ENCODE measurements around the gene CD36. TPM values are rescaled to one million over a fixed set of nuclear protein-coding genes. Genes with fewer than 3 reads are reported as not detected.

The CD36 gene
- total RNA-seq, 1 donor from 2014 or later: 1,018 TPM

- no peak for DNase-seq
- Histone ChIP-seq H3K27ac (replicated peaks) (peak overlapping the region; percentile 85), H3K9me3 (replicated peaks) (no peaks in the 10 kb centered on the region), H3K27me3 (ENCODE audit: low read depth) (no peaks in the 10 kb centered on the region), H3K36me3 (no peaks in the 10 kb centered on the region), H3K4me1 (peaks cover 70% of the 10 kb centered on the region), H3K4me3 (peak overlapping the region; percentile 63)
- TF ChIP-seq, protein P1, sequence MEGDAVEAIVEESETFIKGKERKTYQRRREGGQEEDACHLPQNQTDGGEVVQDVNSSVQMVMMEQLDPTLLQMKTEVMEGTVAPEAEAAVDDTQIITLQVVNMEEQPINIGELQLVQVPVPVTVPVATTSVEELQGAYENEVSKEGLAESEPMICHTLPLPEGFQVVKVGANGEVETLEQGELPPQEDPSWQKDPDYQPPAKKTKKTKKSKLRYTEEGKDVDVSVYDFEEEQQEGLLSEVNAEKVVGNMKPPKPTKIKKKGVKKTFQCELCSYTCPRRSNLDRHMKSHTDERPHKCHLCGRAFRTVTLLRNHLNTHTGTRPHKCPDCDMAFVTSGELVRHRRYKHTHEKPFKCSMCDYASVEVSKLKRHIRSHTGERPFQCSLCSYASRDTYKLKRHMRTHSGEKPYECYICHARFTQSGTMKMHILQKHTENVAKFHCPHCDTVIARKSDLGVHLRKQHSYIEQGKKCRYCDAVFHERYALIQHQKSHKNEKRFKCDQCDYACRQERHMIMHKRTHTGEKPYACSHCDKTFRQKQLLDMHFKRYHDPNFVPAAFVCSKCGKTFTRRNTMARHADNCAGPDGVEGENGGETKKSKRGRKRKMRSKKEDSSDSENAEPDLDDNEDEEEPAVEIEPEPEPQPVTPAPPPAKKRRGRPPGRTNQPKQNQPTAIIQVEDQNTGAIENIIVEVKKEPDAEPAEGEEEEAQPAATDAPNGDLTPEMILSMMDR (IDR thresholded peaks at IDR 0.05; ENCODE audit: borderline replicate concordance): no peak
- intact Hi-C loops (cut with micrococcal nuclease): no loop called here
These were observed 2.4 kb upstream of the CD36 start for GRCh38 chr7:80635998-80636397.

DNA sequence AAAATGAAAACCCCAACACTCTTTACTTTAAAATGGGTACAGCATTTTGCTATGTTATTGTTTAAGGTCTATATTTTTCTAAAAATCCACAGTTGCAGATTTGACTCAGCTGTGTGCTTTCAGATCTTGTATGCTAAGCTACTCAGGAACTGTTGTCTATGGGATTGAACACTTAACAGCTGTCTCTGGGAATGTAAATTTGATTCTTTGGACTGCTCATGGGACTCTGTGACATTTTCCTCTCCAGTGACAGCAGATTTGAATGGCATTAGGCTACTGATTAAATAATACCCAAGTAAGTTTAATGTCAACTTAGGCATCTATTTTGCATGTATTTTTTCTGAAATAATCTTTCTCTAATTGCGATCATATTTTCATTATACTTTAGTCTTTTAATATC lies 1.7 kb upstream of the CD36 start:
- DNase-seq: no peak
- H3K27me3 ChIP-seq (ENCODE audit: low read depth): no peaks in the 10 kb centered on the region
- intact Hi-C loops (cut with micrococcal nuclease): no loop called here
- TF ChIP-seq, protein P1 (IDR thresholded peaks at IDR 0.05; ENCODE audit: borderline replicate concordance): no peak
- peak overlapping the region; percentile 63 for H3K4me3 ChIP-seq
- H3K27ac ChIP-seq (replicated peaks): peak overlapping the region; percentile 85
- H3K36me3 ChIP-seq: no peaks in the 10 kb centered on the region
- peaks cover 70% of the 10 kb centered on the region for H3K4me1 ChIP-seq
- H3K9me3 ChIP-seq (replicated peaks): no peaks in the 10 kb centered on the region

GRCh38 chr7:80637454-80637853 lies 988 bp upstream of the CD36 start:
- Histone ChIP-seq H3K27ac (replicated peaks) (peak overlapping the region; percentile 85), H3K4me3 (peak overlapping the region; percentile 63), H3K9me3 (replicated peaks) (no peaks in the 10 kb centered on the region), H3K27me3 (ENCODE audit: low read depth) (no peaks in the 10 kb centered on the region), H3K4me1 (peaks cover 70% of the 10 kb centered on the region), H3K36me3 (no peaks in the 10 kb centered on the region)
- TF ChIP-seq, protein P1 (IDR thresholded peaks at IDR 0.05; ENCODE audit: borderline replicate concordance): no peak
- DNase-seq: no peak
- intact Hi-C loops (cut with micrococcal nuclease): no loop called here

DNA sequence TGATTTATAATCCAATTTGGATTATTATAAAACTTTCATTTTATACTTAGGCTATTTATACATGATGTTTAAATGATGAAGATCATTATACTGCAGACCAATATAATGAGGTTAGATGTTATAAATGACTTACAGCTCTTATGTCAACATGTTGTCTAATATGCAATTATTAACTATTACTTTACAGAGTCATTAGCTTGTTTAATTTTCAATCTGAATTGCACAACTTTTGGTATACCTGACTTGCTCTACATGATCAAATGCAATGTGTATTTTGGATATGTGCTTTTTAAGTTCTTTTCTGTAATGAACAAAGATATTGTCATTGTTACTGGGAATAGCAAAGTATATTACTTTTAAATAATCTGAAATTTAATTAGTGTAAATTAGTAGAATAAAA lies 569 bp downstream of the CD36 start:
- no peaks in the 10 kb centered on the region for H3K27me3 ChIP-seq (ENCODE audit: low read depth)
- TF ChIP-seq, protein P1 (IDR thresholded peaks at IDR 0.05; ENCODE audit: borderline replicate concordance): no peak
- DNase-seq: no peak
- no peaks in the 10 kb centered on the region for H3K9me3 ChIP-seq (replicated peaks)
- H3K4me3 ChIP-seq: peak overlapping the region; percentile 63
- intact Hi-C loops (cut with micrococcal nuclease): no loop called here
- peak overlapping the region; percentile 85 for H3K27ac ChIP-seq (replicated peaks)
- peaks cover 70% of the 10 kb centered on the region for H3K4me1 ChIP-seq
- peaks cover under 1% of the 10 kb centered on the region for H3K36me3 ChIP-seq

DNA sequence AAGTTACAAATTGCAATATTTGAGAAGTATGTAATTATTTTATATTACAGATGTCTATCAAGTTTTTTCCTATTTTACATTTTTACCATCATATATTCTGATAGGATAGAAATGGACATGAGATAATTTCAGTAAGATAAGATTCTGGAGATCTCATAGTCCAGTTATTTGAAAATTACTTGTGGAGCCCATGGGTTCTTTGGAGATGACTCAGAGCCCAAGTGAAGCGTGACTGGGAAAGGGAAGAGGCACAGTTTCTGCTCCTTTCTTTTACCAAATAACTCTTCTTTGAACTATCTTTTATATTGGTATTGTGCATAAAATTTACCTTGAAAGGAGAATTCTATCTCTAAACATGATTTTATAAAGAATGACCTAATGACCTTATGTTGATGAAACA lies 2.4 kb downstream of the CD36 start:
- intact Hi-C loops (cut with micrococcal nuclease): no loop called here
- H3K27ac ChIP-seq (replicated peaks): peak overlapping the region; percentile 85
- no peak for DNase-seq
- H3K4me3 ChIP-seq: peak overlapping the region; percentile 63
- TF ChIP-seq, protein P1 (IDR thresholded peaks at IDR 0.05; ENCODE audit: borderline replicate concordance): no peak
- peaks cover 16% of the 10 kb centered on the region for H3K36me3 ChIP-seq
- no peaks in the 10 kb centered on the region for H3K9me3 ChIP-seq (replicated peaks)
- H3K27me3 ChIP-seq (ENCODE audit: low read depth): no peaks in the 10 kb centered on the region
- H3K4me1 ChIP-seq: peaks cover 70% of the 10 kb centered on the region
